WI38 (cell line): ENCODE measurements around the gene TMEM63B.

Experiments
- H3K4me3 ChIP-seq: 2 replicates; pipeline ENCODE4 v1.5.1; 2011; ENCODE audit warnings: low read depth, mild to moderate bottlenecking, control low read depth, low read length
- CTCF ChIP-seq: IDR thresholded peaks from 2 replicates; pipeline ENCODE4 v1.5.1; 2012; ENCODE audit warnings: low read depth, mild to moderate bottlenecking, control low read depth, low read length

Gene TMEM63B

GRCh38 chr6:44131892-44132291, 4.5 kb downstream of the TMEM63B start:
- TF ChIP-seq CTCF = no peak
- H3K4me3 ChIP-seq = no peak overlapping the region

- no peak overlapping the region for H3K4me3 ChIP-seq
- no peak for TF ChIP-seq CTCF
Measured at GRCh38 chr6:44132476-44132875, 5.1 kb downstream of the TMEM63B start.

- no peak overlapping the region for H3K4me3 ChIP-seq
- no peak for TF ChIP-seq CTCF
Measured at GRCh38 chr6:44133003-44133931, 5.9 kb downstream of the TMEM63B start.

GRCh38 chr6:44133981-44134711, 6.8 kb downstream of the TMEM63B start:
- no peak overlapping the region for H3K4me3 ChIP-seq
- TF ChIP-seq CTCF = no peak

- TF ChIP-seq CTCF = no peak
- no peak overlapping the region for H3K4me3 ChIP-seq
Measured at GRCh38 chr6:44135173-44135758, 7.9 kb downstream of the TMEM63B start.

- H3K4me3 ChIP-seq = no peak overlapping the region
- TF ChIP-seq CTCF = no peak
Measured at GRCh38 chr6:44135875-44136274, 8.5 kb downstream of the TMEM63B start.
